HepG2 (cell line): ENCODE results near the gene TTC31. TPM values are rescaled to one million over a fixed set of nuclear protein-coding genes. Genes with fewer than 3 reads are reported as not detected.
A peak's percentile ranks its signal among the peaks of the same experiment; 100 is the strongest.

Source experiments
- CBX1 ChIP-seq: IDR thresholded peaks from one replicate; pipeline ENCODE4 v1.6.1; 2016; ENCODE audit warnings: antibody characterized with exemption, low read depth
- CEBPG ChIP-seq: IDR thresholded peaks from 2 replicates; pipeline ENCODE4 v1.6.1; 2016
- JARID2 ChIP-seq: sonication (generic); formaldehyde crosslinking; IDR thresholded peaks from 2 replicates; pipeline ENCODE4 v1.8.1; 2023; ENCODE audit warnings: missing genetic modification reagents, inconsistent platforms; ENCODE audit not compliant: insufficient replicate concordance
- KDM1A ChIP-seq: IDR thresholded peaks from 2 replicates; pipeline ENCODE4 v1.6.1; 2016; ENCODE audit warnings: missing compliant biosample characterization
- NFKBIZ ChIP-seq: IDR thresholded peaks from 2 replicates; pipeline ENCODE4 v1.6.1; 2018; ENCODE audit warnings: missing genetic modification reagents, missing compliant biosample characterization
- RBFOX2 ChIP-seq: fragments of 200-400 bp; formaldehyde crosslinking; IDR thresholded peaks from 2 replicates; pipeline ENCODE4 v1.6.1; 2017; ENCODE audit warnings: low read depth, mild to moderate bottlenecking, low read length
- RXRA ChIP-seq: sonication (generic); formaldehyde crosslinking; IDR thresholded peaks from 2 replicates; pipeline ENCODE4 v1.5.1; 2020; ENCODE audit warnings: missing genetic modification reagents
- SMARCC2 ChIP-seq: fragments of 450-650 bp; IDR thresholded peaks from 2 replicates; pipeline ENCODE4 v1.6.1; 2017; ENCODE audit warnings: antibody characterized with exemption, mild to moderate bottlenecking
- SUZ12 ChIP-seq: fragments of 150-350 bp; IDR thresholded peaks from 2 replicates; pipeline ENCODE4 v1.6.1; 2014; ENCODE audit warnings: low read depth, low read length
- TSC22D2 ChIP-seq: sonication (generic); formaldehyde crosslinking; IDR thresholded peaks from 2 replicates; pipeline ENCODE4 v1.5.1; 2020; ENCODE audit warnings: missing genetic modification reagents, mild to moderate bottlenecking, borderline replicate concordance
- ZBTB4 ChIP-seq: sonication (generic); formaldehyde crosslinking; IDR thresholded peaks from 2 replicates; pipeline ENCODE4 v1.4.0; 2020; ENCODE audit warnings: missing genetic modification reagents, mild to moderate bottlenecking, borderline replicate concordance
- ZBTB46 ChIP-seq: sonication (generic); formaldehyde crosslinking; IDR thresholded peaks from 2 replicates; pipeline ENCODE4 v1.4.0; 2020; ENCODE audit warnings: mild to moderate bottlenecking, missing genetic modification reagents, borderline replicate concordance
- ZNF460 ChIP-seq: sonication (generic); formaldehyde crosslinking; IDR thresholded peaks from 2 replicates; pipeline ENCODE4 v1.5.1; 2020; ENCODE audit warnings: missing genetic modification reagents, mild to moderate bottlenecking, borderline replicate concordance
- ZNF512B ChIP-seq: sonication (generic); formaldehyde crosslinking; IDR thresholded peaks from 2 replicates; pipeline ENCODE4 v1.5.1; 2020; ENCODE audit warnings: missing genetic modification reagents, mild to moderate bottlenecking, borderline replicate concordance
- ZNF530 ChIP-seq: sonication (generic); formaldehyde crosslinking; IDR thresholded peaks from 2 replicates; pipeline ENCODE4 v1.5.0; 2020; ENCODE audit warnings: low read depth, mild to moderate bottlenecking, missing genetic modification reagents
- ZNF607 ChIP-seq: sonication (generic); formaldehyde crosslinking; IDR thresholded peaks from 2 replicates; pipeline ENCODE4 v1.5.1; 2020; ENCODE audit warnings: missing genetic modification reagents, mild to moderate bottlenecking, borderline replicate concordance
- ZNF672 ChIP-seq: sonication (generic); formaldehyde crosslinking; IDR thresholded peaks from 2 replicates; pipeline ENCODE4 v1.8.1; 2022; ENCODE audit warnings: missing genetic modification reagents
- ZSCAN20 ChIP-seq: sonication (generic); formaldehyde crosslinking; IDR thresholded peaks from 2 replicates; pipeline ENCODE4 v1.4.0; 2020; ENCODE audit warnings: missing genetic modification reagents, mild to moderate bottlenecking, borderline replicate concordance
- ZXDC ChIP-seq: sonication (generic); formaldehyde crosslinking; IDR thresholded peaks from 2 replicates; pipeline ENCODE4 v1.5.0; 2020; ENCODE audit warnings: mild to moderate bottlenecking, missing genetic modification reagents
- polyA plus RNA-seq, 8 experiments: library from polyadenylated mRNA; depleted of rRNA in 3 of 8; stranded (reverse) in 7 of 8; unstranded in 1 of 8; fragments of >200 nt; fragmentation: Illumina TruSeq in 4 of 8; extraction: Trizol in 4 of 8; gene quantifications; 2 replicates each; pipeline versions ENCODE4 v1.2.1 to v1.2.3, GENCODE V29; 2011 to 2016; ENCODE audit warnings: low read depth in 4 of 8, missing spikeins in 1 of 8, mixed read lengths in 1 of 8; ENCODE audit not compliant: insufficient read depth in 1 of 8
- total RNA-seq, 5 experiments: library from RNA; depleted of rRNA; stranded (reverse); fragments of >200 nt; fragmentation: Illumina TruSeq; extraction: Trizol; gene quantifications; 2 replicates each; pipeline ENCODE4 v1.2.3, GENCODE V29; 2016; ENCODE audit warnings: low read depth in 1 of 5

The TTC31 gene
- total and polyA plus RNA-seq, 2 of the 13 experiments (the other 11 are each of a cell fraction or from before 2014, with no cell fraction given), result 28.3 to 39.5 TPM

GRCh38 chr2:74454654-74455511 lies 28.0 kb upstream of the TTC31 start, which contains the start of gene INO80B (continued):
- peak; percentile 95 for TF ChIP-seq TSC22D2 (CRISPR knock-in tag)
- TF ChIP-seq SUZ12, result 0 out of 2 replicates have a peak, but pooled peaks have one; percentile 17
- no peak for TF ChIP-seq RBFOX2
- TF ChIP-seq CEBPG (CRISPR knock-in tag), result peak; percentile 69
- TF ChIP-seq ZNF530 (CRISPR knock-in tag), result no peak
- TF ChIP-seq ZBTB46 (CRISPR knock-in tag), result no peak
- TF ChIP-seq ZSCAN20 (CRISPR knock-in tag), result no peak
- peak; percentile 55; the same call in 1 of the 2 replicates for TF ChIP-seq ZNF607 (CRISPR knock-in tag)
- no peak for TF ChIP-seq ZXDC
- peak; percentile 45; the same call in 1 of the 2 replicates for TF ChIP-seq ZNF460 (CRISPR knock-in tag)
- no peak for TF ChIP-seq KDM1A (CRISPR knock-in tag)
- TF ChIP-seq CBX1, result peak; percentile 99
- no peak for TF ChIP-seq ZNF672 (CRISPR knock-in tag)
- TF ChIP-seq NFKBIZ (CRISPR knock-in tag), result peak; percentile 84
- TF ChIP-seq JARID2, result peak; percentile 99
- no peak for TF ChIP-seq SMARCC2
- peak; percentile 93; the same call in 1 of the 2 replicates for TF ChIP-seq ZBTB4 (CRISPR knock-in tag)
- peak; percentile 68; the same call in 1 of the 2 replicates for TF ChIP-seq ZNF512B
- peak; percentile 89 for TF ChIP-seq RXRA (CRISPR knock-in tag)
